GM18870 (cell line): Measurements from ENCODE around the gene P2RY14.

Source experiments
- ATAC-seq: cut with Tn5 transposase; IDR thresholded peaks from one replicate; pipeline ENCODE4 v1.9.1; 2021; ENCODE audit warnings: moderate library complexity; ENCODE audit not compliant: unreplicated experiment

P2RY14 gene

GRCh38 chr3:151218136-151218535, 60.2 kb downstream of the P2RY14 start:
- ATAC-seq, result no peak

GRCh38 chr3:151216641-151217607, 61.4 kb downstream of the P2RY14 start:
- ATAC-seq, result no peak

GRCh38 chr3:151214459-151214858, 63.9 kb downstream of the P2RY14 start:
- no peak for ATAC-seq

- ATAC-seq, result no peak
Measured at GRCh38 chr3:151213881-151214280, 64.5 kb downstream of the P2RY14 start.

- no peak for ATAC-seq
Measured at GRCh38 chr3:151213151-151213550, 65.2 kb downstream of the P2RY14 start.

- ATAC-seq, result peak; percentile 50
Measured at GRCh38 chr3:151210676-151211381, 67.5 kb downstream of the P2RY14 start.

- no peak for ATAC-seq
Measured at GRCh38 chr3:151209654-151210053, 68.7 kb downstream of the P2RY14 start.

- ATAC-seq, result no peak
Measured at GRCh38 chr3:151206201-151206600, 72.1 kb downstream of the P2RY14 start.

- no peak for ATAC-seq
Measured at GRCh38 chr3:151205482-151205881, 72.9 kb downstream of the P2RY14 start.

GRCh38 chr3:151204530-151205402, 73.6 kb downstream of the P2RY14 start:
- no peak for ATAC-seq

- peak; percentile 89 for ATAC-seq
Measured at GRCh38 chr3:151203051-151203420, 75.3 kb downstream of the P2RY14 start, which contains the start of gene GPR171. TSS of gene GPR171 (minus strand) at chr3:151203216. CDS start at chr3:151199386, 3,830 bp downstream.

- ATAC-seq, result no peak
Measured at GRCh38 chr3:151201051-151201730, 77.2 kb downstream of the P2RY14 start.

- no peak for ATAC-seq
Measured at GRCh38 chr3:151200586-151200985, 77.8 kb downstream of the P2RY14 start.

GRCh38 chr3:151199554-151200438, 78.5 kb downstream of the P2RY14 start:
- ATAC-seq, result no peak

- no peak for ATAC-seq
Measured at GRCh38 chr3:151198849-151199248, 79.5 kb downstream of the P2RY14 start.

GRCh38 chr3:151197981-151198767, 80.2 kb downstream of the P2RY14 start:
- no peak for ATAC-seq

- no peak for ATAC-seq
Measured at GRCh38 chr3:151197228-151197627, 81.1 kb downstream of the P2RY14 start.

- no peak for ATAC-seq
Measured at GRCh38 chr3:151196434-151196833, 81.9 kb downstream of the P2RY14 start.

GRCh38 chr3:151195826-151196225, 82.5 kb downstream of the P2RY14 start:
- no peak for ATAC-seq
